Inferior parietal cortex (tissue), 1 donor: ENCODE data around the gene ARMC2.

ENCODE experiments used
- DNase-seq: peaks from one replicate; pipeline ENCODE4 v3.0.0-alpha.2; 2016; ENCODE audit errors: extremely low spot score

Gene ARMC2

GRCh38 chr6:108988296-108988695, 140.1 kb downstream of the ARMC2 start:
- DNase-seq: no peak

GRCh38 chr6:108988765-108989164, 140.5 kb downstream of the ARMC2 start:
- no peak for DNase-seq

- DNase-seq: no peak
Measured at GRCh38 chr6:108989700-108990099, 141.5 kb downstream of the ARMC2 start.

- DNase-seq: no peak
Measured at GRCh38 chr6:108993876-108994275, 145.7 kb downstream of the ARMC2 start.

GRCh38 chr6:108995296-108995695, 147.1 kb downstream of the ARMC2 start:
- DNase-seq: no peak

GRCh38 chr6:108996208-108996607, 148.0 kb downstream of the ARMC2 start:
- no peak for DNase-seq

GRCh38 chr6:108998485-108998884, 150.3 kb downstream of the ARMC2 start:
- no peak for DNase-seq

GRCh38 chr6:108999428-108999827, 151.2 kb downstream of the ARMC2 start:
- DNase-seq: no peak

GRCh38 chr6:109000289-109000688, 152.1 kb downstream of the ARMC2 start:
- no peak for DNase-seq

GRCh38 chr6:109001291-109001894, 153.2 kb downstream of the ARMC2 start:
- DNase-seq: no peak

GRCh38 chr6:109002051-109002697, 154.0 kb downstream of the ARMC2 start:
- peak; percentile 77 for DNase-seq

GRCh38 chr6:109002882-109003281, 154.7 kb downstream of the ARMC2 start:
- DNase-seq: no peak

- no peak for DNase-seq
Measured at GRCh38 chr6:109006818-109007217, 158.6 kb downstream of the ARMC2 start.

GRCh38 chr6:109007521-109007920, 159.3 kb downstream of the ARMC2 start:
- no peak for DNase-seq

- DNase-seq: no peak
Measured at GRCh38 chr6:109008054-109008453, 159.8 kb downstream of the ARMC2 start.

GRCh38 chr6:109008537-109009235, 160.5 kb downstream of the ARMC2 start:
- DNase-seq: peak; percentile 74

- peak; percentile 86 for DNase-seq
Measured at GRCh38 chr6:109009236-109009961, 161.2 kb downstream of the ARMC2 start.

- peak; percentile 54 for DNase-seq
Measured at GRCh38 chr6:109009962-109010704, 161.9 kb downstream of the ARMC2 start.

- DNase-seq: no peak
Measured at GRCh38 chr6:109010705-109011102, 162.5 kb downstream of the ARMC2 start.

- no peak for DNase-seq
Measured at GRCh38 chr6:109013656-109014305, 165.6 kb downstream of the ARMC2 start.

- DNase-seq: no peak
Measured at GRCh38 chr6:109014606-109015005, 166.4 kb downstream of the ARMC2 start.
